Naive thymus-derived CD4-positive, alpha-beta T cell (primary cell): ENCODE measurements around the gene SLC6A13. TPM values are rescaled to one million over a fixed set of nuclear protein-coding genes. Genes with fewer than 3 reads are reported as not detected.

Source experiments
- ATAC-seq: fragments of 150-1000 bp; cut with Tn5 transposase; 2 replicates; pipeline ENCODE4 v1.10.0; 2021; ENCODE audit warnings: mild to moderate bottlenecking, moderate library complexity
- CTCF ChIA-PET: fragments of 350-600 bp; sonication (Branson Sonifier 250); formaldehyde crosslinking; loops from one replicate; lab custom pipeline; 2021; ENCODE audit warnings: antibody characterized with exemption; lab: Charles Lee
- POLR2A ChIA-PET: fragments of 350-600 bp; sonication (Branson Sonifier 250); formaldehyde crosslinking; loops from one replicate; lab custom pipeline; 2021; ENCODE audit warnings: antibody characterized with exemption, inconsistent platforms; lab: Charles Lee
- DNase-seq, 9 donors: peaks; one replicate each; pipeline versions ENCODE4 v3.0.0 to v3.0.0-alpha.2; 2020 to 2022; ENCODE audit warnings: mixed read lengths in 1 of 9
- H3K27ac ChIP-seq: one replicate; pipeline ENCODE4 v1.7.0; 2013; ENCODE audit warnings: mild to moderate bottlenecking, low read depth, low read length, moderate library complexity
- H3K27me3 ChIP-seq, 2 donors: one replicate each; pipeline ENCODE4 v1.7.0; 2013; ENCODE audit warnings: low read length in 2 of 2, mild to moderate bottlenecking in 2 of 2, moderate library complexity in 2 of 2; ENCODE audit not compliant: control insufficient read depth in 2 of 2, insufficient read depth in 2 of 2
- H3K36me3 ChIP-seq, 3 experiments: 1 replicate in 2 of 3; 2 replicates in 1 of 3; pipeline ENCODE4 v1.7.0; 2013; ENCODE audit warnings: low read length in 3 of 3, mild to moderate bottlenecking in 3 of 3, moderate library complexity in 1 of 3; ENCODE audit not compliant: insufficient read depth in 3 of 3, control insufficient read depth in 2 of 3
- H3K4me1 ChIP-seq, 2 donors: one replicate each; pipeline ENCODE4 v1.7.0; 2013; ENCODE audit warnings: low read length in 2 of 2, mild to moderate bottlenecking in 2 of 2, moderate library complexity in 1 of 2; ENCODE audit not compliant: control insufficient read depth in 2 of 2, insufficient read depth in 2 of 2
- H3K4me3 ChIP-seq: 2 replicates; pipeline ENCODE4 v1.7.0; 2013; ENCODE audit warnings: mild to moderate bottlenecking, low read length
- H3K9me3 ChIP-seq, 3 experiments: 1 replicate in 2 of 3; 2 replicates in 1 of 3; pipeline ENCODE4 v1.7.0; 2013; ENCODE audit warnings: low read length in 3 of 3; ENCODE audit not compliant: control insufficient read depth in 2 of 3
- H3K27ac Mint-ChIP-seq, 9 donors: one replicate each; pipeline ENCODE4 v1.8.0; 2020 to 2022; ENCODE audit warnings: mixed read lengths in 9 of 9, mild to moderate bottlenecking in 8 of 9, moderate library complexity in 5 of 9, inconsistent platforms in 2 of 9
- H3K27me3 Mint-ChIP-seq, 5 donors: one replicate each; pipeline ENCODE4 v1.8.0; 2021 to 2022; ENCODE audit warnings: mixed read lengths in 5 of 5, mild to moderate bottlenecking in 1 of 5
- H3K36me3 Mint-ChIP-seq, 5 donors: one replicate each; pipeline ENCODE4 v1.8.0; 2020 to 2022; ENCODE audit warnings: mixed read lengths in 5 of 5, mild to moderate bottlenecking in 3 of 5, inconsistent platforms in 1 of 5
- H3K4me1 Mint-ChIP-seq, 7 donors: one replicate each; pipeline ENCODE4 v1.8.0; 2020 to 2022; ENCODE audit warnings: mixed read lengths in 7 of 7, mild to moderate bottlenecking in 3 of 7, inconsistent platforms in 1 of 7
- H3K4me3 Mint-ChIP-seq, 10 donors: one replicate each; pipeline ENCODE4 v1.8.0; 2020 to 2022; ENCODE audit warnings: mild to moderate bottlenecking in 10 of 10, mixed read lengths in 10 of 10, moderate library complexity in 6 of 10, inconsistent platforms in 2 of 10
- H3K9me3 Mint-ChIP-seq, 11 donors: one replicate each; pipeline ENCODE4 v1.8.0; 2020 to 2022; ENCODE audit warnings: mixed read lengths in 11 of 11, mild to moderate bottlenecking in 4 of 11, inconsistent platforms in 1 of 11, moderate library complexity in 1 of 11
- intact Hi-C, 2 donors: fragments of 100-400 bp; cut with micrococcal nuclease; formaldehyde crosslinking; loops; one replicate each; pipeline ENCODE4 v1.15.1; 2023
- polyA plus RNA-seq, 2 donors: library from polyadenylated mRNA; unstranded; fragments of 300-500 nt; fragmentation: Illumina TruSeq; gene quantifications; one replicate each; pipeline ENCODE4 v1.2.3, GENCODE V29; 2021
- total RNA-seq, 6 experiments: library from RNA in 5 of 6; stranded (reverse) in 5 of 6; gene quantifications; 1 replicate in 5 of 6; 2 replicates in 1 of 6; pipeline ENCODE4 v1.2.3 and lab custom pipeline; 2021 to 2026

Gene SLC6A13
- total and polyA plus RNA-seq, 7 experiments from 2014 or later, result 0.61 to 1.5 (median 0.74) TPM; not detected in 3

DNA sequence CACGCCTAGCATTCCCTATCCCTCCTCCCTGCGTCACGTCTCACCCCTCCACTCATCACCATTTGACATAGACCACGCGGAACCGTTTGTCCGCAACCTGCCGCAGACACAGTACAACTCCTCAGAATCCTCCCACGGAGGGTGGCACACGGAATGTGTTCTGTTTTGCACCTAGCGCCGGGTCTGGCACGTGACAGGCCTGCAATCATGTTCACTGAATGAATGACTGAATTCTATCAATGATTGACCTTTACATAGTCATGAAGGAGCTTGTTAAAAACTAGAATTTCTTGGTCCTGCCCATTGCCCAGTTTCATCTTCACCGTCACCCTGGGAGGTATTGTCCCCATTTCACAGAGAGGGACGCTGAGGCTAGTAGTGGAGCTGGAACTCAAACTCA, 53.4 kb downstream of the SLC6A13 start:
- no peaks in the 10 kb centered on the region for H3K36me3 ChIP-seq
- no peak overlapping the region for H3K4me3 ChIP-seq
- Mint-ChIP-seq H3K36me3 (peaks cover 0 to 5% (median 0%) of the 10 kb centered on the region in 5 donors), H3K4me1 (peaks cover 0 to 14% (median 0%) of the 10 kb centered on the region in 7 donors), H3K4me3 (no peak overlapping the region), H3K27ac (no peak overlapping the region), H3K27me3 (peaks cover 25 to 79% (median 60%) of the 10 kb centered on the region in 5 donors), H3K9me3 (peaks cover 0 to 3% (median 0%) of the 10 kb centered on the region in 11 donors)
- H3K4me1 ChIP-seq, result no peaks in the 10 kb centered on the region
- ATAC-seq (no peak), DNase-seq (no peak)
- CTCF ChIA-PET, result no interaction called here
- H3K27ac ChIP-seq, result no peak overlapping the region
- intact Hi-C loops, result no loop called here
- H3K9me3 ChIP-seq, result no peaks in the 10 kb centered on the region
- POLR2A ChIA-PET, result no interaction called here
- no peaks in the 10 kb centered on the region for H3K27me3 ChIP-seq

DNA sequence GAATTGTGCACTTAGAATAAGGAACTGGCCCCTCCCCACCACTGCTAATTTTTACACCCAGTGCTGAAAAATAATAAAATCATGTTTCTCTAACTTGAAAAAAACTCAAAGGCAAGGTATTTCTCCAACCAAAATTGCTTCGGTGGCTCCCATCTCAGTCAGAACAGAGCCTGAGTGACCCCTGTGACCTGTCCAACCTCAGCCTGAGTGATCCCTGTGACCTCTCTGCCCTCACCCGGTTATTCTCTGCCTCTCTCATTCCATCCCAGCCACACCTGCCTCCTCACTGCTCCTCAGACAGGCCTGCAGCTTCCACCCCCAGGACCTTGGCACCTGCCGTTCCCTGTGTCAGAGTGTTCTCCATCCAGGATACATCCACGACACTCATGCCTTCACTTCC, 53.8 kb downstream of the SLC6A13 start:
- Mint-ChIP-seq H3K27ac (no peak overlapping the region), H3K36me3 (peaks cover 0 to 5% (median 0%) of the 10 kb centered on the region in 5 donors), H3K27me3 (peaks cover 28 to 80% (median 61%) of the 10 kb centered on the region in 5 donors), H3K4me1 (peaks cover 0 to 14% (median 0%) of the 10 kb centered on the region in 7 donors), H3K4me3 (no peak overlapping the region), H3K9me3 (peaks cover 0 to 3% (median 0%) of the 10 kb centered on the region in 11 donors)
- ChIA-PET POLR2A (no interaction called here), CTCF (no interaction called here)
- intact Hi-C loops, result no loop called here
- H3K4me3 ChIP-seq, result no peak overlapping the region
- ATAC-seq, result no peak
- no peaks in the 10 kb centered on the region for H3K9me3 ChIP-seq
- no peaks in the 10 kb centered on the region for H3K36me3 ChIP-seq
- no peak for DNase-seq
- no peaks in the 10 kb centered on the region for H3K4me1 ChIP-seq
- H3K27ac ChIP-seq, result no peak overlapping the region
- no peaks in the 10 kb centered on the region for H3K27me3 ChIP-seq

DNA sequence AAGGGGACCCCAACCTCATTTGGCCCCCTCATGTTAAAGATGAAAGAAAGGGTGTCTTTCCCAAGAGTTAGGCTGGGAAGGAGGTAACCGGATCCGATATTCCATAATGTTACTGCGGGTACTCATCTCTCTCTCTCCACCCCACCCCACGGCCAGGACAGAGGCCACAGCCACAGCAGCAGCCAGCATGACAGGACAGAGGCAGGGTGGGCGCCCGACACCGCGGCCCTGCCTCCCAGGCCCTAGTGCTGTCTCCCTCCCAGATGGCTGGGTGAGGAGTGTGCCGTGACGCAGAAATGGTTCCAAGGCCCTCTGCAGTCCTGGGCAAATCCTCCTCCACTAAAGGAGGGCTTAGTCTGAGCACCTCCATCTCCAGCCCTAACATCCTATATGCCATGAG, 54.8 kb downstream of the SLC6A13 start:
- intact Hi-C loops, result no loop called here
- no peaks in the 10 kb centered on the region for H3K27me3 ChIP-seq
- peaks cover 0 to 12% (median under 1%) of the 10 kb centered on the region in 7 donors for H3K4me1 Mint-ChIP-seq
- no peak for DNase-seq
- no peaks in the 10 kb centered on the region for H3K9me3 ChIP-seq
- no peak overlapping the region for H3K27ac Mint-ChIP-seq
- H3K4me1 ChIP-seq, result no peaks in the 10 kb centered on the region
- peaks cover 0 to 5% (median 0%) of the 10 kb centered on the region in 5 donors for H3K36me3 Mint-ChIP-seq
- H3K36me3 ChIP-seq, result no peaks in the 10 kb centered on the region
- no peak overlapping the region for H3K4me3 Mint-ChIP-seq
- ChIA-PET CTCF (no interaction called here), POLR2A (no interaction called here)
- H3K4me3 ChIP-seq, result no peak overlapping the region
- H3K27ac ChIP-seq, result no peak overlapping the region
- no peak for ATAC-seq
- H3K27me3 Mint-ChIP-seq, result peaks cover 29 to 73% (median 51%) of the 10 kb centered on the region in 5 donors
- peaks cover 0 to 3% (median 0%) of the 10 kb centered on the region in 11 donors for H3K9me3 Mint-ChIP-seq

DNA sequence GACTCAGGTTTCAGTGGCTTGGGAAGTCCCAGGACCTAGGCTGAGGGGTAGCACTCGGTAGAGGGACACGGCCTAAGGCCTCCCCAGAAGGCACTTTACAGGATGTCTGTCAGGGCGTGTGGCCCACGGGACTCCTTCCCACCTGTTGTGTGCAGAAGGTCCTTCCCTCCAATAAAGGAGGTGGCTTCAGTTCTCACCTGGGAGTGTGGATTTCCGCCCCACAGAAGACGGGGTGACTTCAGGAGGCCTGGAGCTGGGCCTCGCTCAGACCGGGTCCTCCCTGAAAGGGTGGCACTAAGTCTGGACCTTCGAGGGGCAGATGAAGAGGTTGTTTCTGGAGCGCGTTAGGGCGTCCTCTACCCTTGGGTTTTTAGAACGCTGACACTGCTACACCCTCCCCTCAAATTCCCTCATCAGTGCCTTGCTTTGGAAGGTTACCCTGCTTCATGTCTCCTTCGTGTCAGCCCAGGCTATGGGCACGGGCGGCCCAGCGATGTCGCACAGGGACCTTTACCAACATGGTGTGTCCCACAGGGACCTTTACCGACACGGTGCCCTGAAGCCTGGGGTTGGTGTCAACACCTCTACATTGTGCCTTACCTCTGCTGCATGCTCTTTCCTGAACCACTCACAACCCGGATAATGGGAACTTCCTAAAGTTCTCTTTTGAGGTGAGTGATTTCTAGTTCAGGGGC, 55.7 kb downstream of the SLC6A13 start:
- ATAC-seq, result no peak
- H3K4me3 Mint-ChIP-seq, result no peak overlapping the region
- CTCF ChIA-PET, result no interaction called here
- H3K27ac ChIP-seq, result no peak overlapping the region
- DNase-seq, result no peak
- no peaks in the 10 kb centered on the region for H3K36me3 ChIP-seq
- intact Hi-C loops, result no loop called here
- no peak overlapping the region for H3K27ac Mint-ChIP-seq
- no peaks in the 10 kb centered on the region for H3K27me3 ChIP-seq
- peaks cover 0 to 6% (median 4%) of the 10 kb centered on the region in 7 donors for H3K4me1 Mint-ChIP-seq
- H3K4me3 ChIP-seq, result no peak overlapping the region
- H3K27me3 Mint-ChIP-seq, result peaks cover 34 to 74% (median 52%) of the 10 kb centered on the region in 5 donors
- H3K9me3 Mint-ChIP-seq, result peaks cover 0 to 3% (median 0%) of the 10 kb centered on the region in 11 donors
- POLR2A ChIA-PET, result no interaction called here
- H3K9me3 ChIP-seq, result no peaks in the 10 kb centered on the region
- H3K36me3 Mint-ChIP-seq, result peaks cover 0 to 2% (median 0%) of the 10 kb centered on the region in 5 donors
- no peaks in the 10 kb centered on the region for H3K4me1 ChIP-seq

DNA sequence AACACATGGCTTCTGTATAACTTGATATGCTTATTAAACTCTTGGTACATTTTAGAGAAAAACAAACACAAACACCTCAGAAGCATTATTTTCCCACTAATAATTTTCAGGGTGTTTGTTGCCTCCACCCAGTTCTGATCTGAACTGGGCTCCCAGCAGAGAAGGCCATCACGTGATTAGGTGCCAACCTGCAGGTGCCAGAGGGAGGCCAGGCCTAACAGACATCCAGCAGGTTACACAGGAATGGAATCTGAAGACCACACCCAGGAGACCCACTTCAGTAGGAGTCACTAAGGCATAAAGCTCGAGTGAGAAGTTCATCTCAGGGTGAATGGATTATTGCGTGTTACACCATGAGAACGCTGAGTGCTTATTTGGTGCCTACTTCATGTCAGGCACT, 57.6 kb downstream of the SLC6A13 start:
- no peak for DNase-seq
- Histone ChIP-seq H3K36me3 (no peaks in the 10 kb centered on the region), H3K9me3 (no peaks in the 10 kb centered on the region), H3K27ac (no peak overlapping the region), H3K4me3 (no peak overlapping the region), H3K4me1 (no peaks in the 10 kb centered on the region), H3K27me3 (no peaks in the 10 kb centered on the region)
- no peak for ATAC-seq
- POLR2A ChIA-PET, result no interaction called here
- peaks cover 36 to 74% (median 46%) of the 10 kb centered on the region in 5 donors for H3K27me3 Mint-ChIP-seq
- H3K4me3 Mint-ChIP-seq, result no peak overlapping the region
- CTCF ChIA-PET, result no interaction called here
- peaks cover 0 to 3% (median 0%) of the 10 kb centered on the region in 11 donors for H3K9me3 Mint-ChIP-seq
- H3K36me3 Mint-ChIP-seq, result no peaks in the 10 kb centered on the region
- H3K27ac Mint-ChIP-seq, result no peak overlapping the region
- peaks cover 0 to 5% (median 4%) of the 10 kb centered on the region in 7 donors for H3K4me1 Mint-ChIP-seq
- intact Hi-C loops, result no loop called here

DNA sequence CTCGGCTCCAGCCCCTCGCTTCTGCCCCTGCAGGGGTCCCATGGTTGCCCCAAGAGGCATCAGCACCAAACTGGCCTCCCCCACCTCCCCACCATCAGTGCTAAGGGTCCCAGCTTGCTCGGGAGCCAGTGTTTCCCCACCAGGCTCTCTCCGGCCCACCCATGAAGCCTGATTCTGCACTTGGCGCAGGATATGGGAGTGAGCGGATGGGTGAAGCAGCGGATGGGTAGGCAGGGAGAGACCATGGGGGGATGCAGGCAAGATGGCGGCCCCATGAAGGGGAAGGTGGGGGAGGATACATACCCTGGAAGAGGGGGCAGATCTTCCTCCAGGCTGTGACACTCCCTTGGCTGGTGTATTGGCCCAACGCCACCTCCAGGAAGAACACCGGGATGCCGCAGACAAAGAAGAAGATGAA, 58.4 kb downstream of the SLC6A13 start:
- Mint-ChIP-seq H3K4me3 (no peak overlapping the region), H3K27ac (no peak overlapping the region), H3K36me3 (no peaks in the 10 kb centered on the region), H3K9me3 (peaks cover 0 to 3% (median 0%) of the 10 kb centered on the region in 11 donors), H3K4me1 (peaks cover 0 to 5% (median 4%) of the 10 kb centered on the region in 7 donors), H3K27me3 (peaks cover 36 to 68% (median 42%) of the 10 kb centered on the region in 5 donors)
- Histone ChIP-seq H3K27me3 (no peaks in the 10 kb centered on the region), H3K9me3 (no peaks in the 10 kb centered on the region), H3K27ac (no peak overlapping the region), H3K4me1 (no peaks in the 10 kb centered on the region), H3K36me3 (no peaks in the 10 kb centered on the region), H3K4me3 (no peak overlapping the region)
- intact Hi-C loops, result no loop called here
- ChIA-PET CTCF (no interaction called here), POLR2A (no interaction called here)
- ATAC-seq, result no peak
- no peak for DNase-seq
